Breast epithelium (tissue), 3 donors: Measurements from ENCODE around the gene JAG1.

Experiments used
- POLR2AphosphoS5 ChIP-seq, 3 donors: sonication (generic); formaldehyde crosslinking; IDR thresholded peaks; one replicate each; pipeline ENCODE4 v1.6.1; 2017; ENCODE audit warnings: antibody characterized with exemption in 3 of 3
- TF ChIP-seq, protein P1 (sequence below), 3 donors: fragments of 450-650 bp; IDR thresholded peaks; one replicate each; pipeline ENCODE4 v1.5.1; 2016 to 2017; ENCODE audit warnings: antibody characterized with exemption in 3 of 3, mild to moderate bottlenecking in 3 of 3, moderate library complexity in 3 of 3

DNA sequence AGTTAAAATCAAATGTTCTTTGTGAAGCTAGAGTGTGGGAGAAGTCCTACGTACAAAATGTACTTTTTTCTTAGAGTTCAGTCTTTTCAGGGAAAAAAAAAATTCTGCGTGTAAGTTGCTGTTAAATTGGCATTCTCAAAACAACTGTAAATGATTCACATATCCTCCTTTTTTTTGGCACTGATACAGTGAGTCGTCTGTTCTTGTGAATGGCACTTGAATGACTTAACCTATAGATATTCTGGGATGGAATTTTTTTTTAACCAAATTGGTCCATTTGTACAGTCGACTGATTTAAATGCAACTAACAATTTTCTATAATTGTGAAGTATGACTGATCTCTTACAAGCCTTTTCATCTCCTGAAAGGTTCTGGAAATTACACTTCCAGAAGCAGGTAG lies 5.5 kb upstream of the JAG1 start:
- TF ChIP-seq, protein P1, sequence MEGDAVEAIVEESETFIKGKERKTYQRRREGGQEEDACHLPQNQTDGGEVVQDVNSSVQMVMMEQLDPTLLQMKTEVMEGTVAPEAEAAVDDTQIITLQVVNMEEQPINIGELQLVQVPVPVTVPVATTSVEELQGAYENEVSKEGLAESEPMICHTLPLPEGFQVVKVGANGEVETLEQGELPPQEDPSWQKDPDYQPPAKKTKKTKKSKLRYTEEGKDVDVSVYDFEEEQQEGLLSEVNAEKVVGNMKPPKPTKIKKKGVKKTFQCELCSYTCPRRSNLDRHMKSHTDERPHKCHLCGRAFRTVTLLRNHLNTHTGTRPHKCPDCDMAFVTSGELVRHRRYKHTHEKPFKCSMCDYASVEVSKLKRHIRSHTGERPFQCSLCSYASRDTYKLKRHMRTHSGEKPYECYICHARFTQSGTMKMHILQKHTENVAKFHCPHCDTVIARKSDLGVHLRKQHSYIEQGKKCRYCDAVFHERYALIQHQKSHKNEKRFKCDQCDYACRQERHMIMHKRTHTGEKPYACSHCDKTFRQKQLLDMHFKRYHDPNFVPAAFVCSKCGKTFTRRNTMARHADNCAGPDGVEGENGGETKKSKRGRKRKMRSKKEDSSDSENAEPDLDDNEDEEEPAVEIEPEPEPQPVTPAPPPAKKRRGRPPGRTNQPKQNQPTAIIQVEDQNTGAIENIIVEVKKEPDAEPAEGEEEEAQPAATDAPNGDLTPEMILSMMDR (IDR thresholded peaks at IDR 0.05): no peak
- no peak for TF ChIP-seq POLR2AphosphoS5 (IDR thresholded peaks at IDR 0.05)
